ENCODE data around the gene STON2. TPM values are rescaled to one million over a fixed set of nuclear protein-coding genes. Genes with fewer than 3 reads are reported as not detected.

The STON2 gene
- total and polyA plus RNA-seq, 2 of the 8 experiments (the other 6 are each of a cell fraction or from before 2014, with no cell fraction given) = 8.9 to 50.0 TPM

GRCh38 chr14:81341370-81341769 is 58.8 kb downstream of the STON2 start:
- H2BK15ac ChIP-seq (ENCODE audit: low read length) = no peak overlapping the region
- ChIA-PET CTCF (ENCODE audit: partially characterized antibody) (interaction anchor here (1.8 to 2.1 kb wide), 2 partner anchors 73 to 124 kb away, joined by 5 to 7 read pairs; no protein-coding TSS in a partner anchor), POLR2A (ENCODE audit: partially characterized antibody) (no interaction called here)
- WGBS, 2 experiments (ENCODE audit: extremely low coverage in 1 of 2, insufficient coverage in 1 of 2, insufficient read length in 1 of 2, insufficient replicate concordance in 2 of 2, low coverage in 1 of 2, low lambda C conversion rate in 2 of 2, missing lambda C conversion rate in 1 of 2) = 100% methylated on average over 2 of the region's 2 CpGs; no CpG with 5 or more reads in 1 of the 2 experiments
- DNase-seq (ENCODE audit: low read depth in 1 of 2, low spot score in 2 of 2) (no peak), FAIRE-seq (no peak)
- H3K23ac ChIP-seq (ENCODE audit: insufficient read length) = no peak overlapping the region
- no peak overlapping the region for H3K56ac ChIP-seq (replicated peaks; ENCODE audit: insufficient read length, low read depth, low read length)
- no peak overlapping the region for H3K4me2 ChIP-seq (ENCODE audit: insufficient read depth in 1 of 2, low read depth in 2 of 2, low read length in 2 of 2)
- no peaks in the 10 kb centered on the region for H3K23me2 ChIP-seq (ENCODE audit: low read depth, low read length)
- no peaks in the 10 kb centered on the region for H3K9me3 ChIP-seq (ENCODE audit: insufficient read depth in 2 of 2, low read depth in 1 of 2, low read length in 1 of 2)
- H4K5ac ChIP-seq (ENCODE audit: insufficient read length, low read depth, low read length) = no peak overlapping the region
- H2BK20ac ChIP-seq (ENCODE audit: low read length) = no peak overlapping the region
- H4K8ac ChIP-seq (ENCODE audit: extremely low read depth, insufficient read depth, low read length) = no peak overlapping the region
- no peaks in the 10 kb centered on the region for H3K27me3 ChIP-seq (replicated peaks in 1 of 4; ENCODE audit: control insufficient read depth in 3 of 4, extremely low read depth in 1 of 4, insufficient read depth in 3 of 4, low read length in 3 of 4)
- no peak overlapping the region for H2BK120ac ChIP-seq (replicated peaks; ENCODE audit: low read depth, low read length)
- H3K4ac ChIP-seq (replicated peaks; ENCODE audit: insufficient read length, low read depth, low read length) = no peak overlapping the region
- H4K91ac ChIP-seq (replicated peaks; ENCODE audit: insufficient read length, low read length) = no peak overlapping the region
- H3K79me1 ChIP-seq (ENCODE audit: low read depth, low read length) = peaks cover 2% of the 10 kb centered on the region; the same call in 1 of the 2 replicates
- no peak overlapping the region for H2AFZ ChIP-seq (ENCODE audit: low read length)
- no peak overlapping the region for H2AK5ac ChIP-seq (ENCODE audit: low read depth, low read length)
- TF ChIP-seq CHD1 (IDR thresholded peaks at IDR 0.05; ENCODE audit: low read depth, low read length) (no peak), RBBP5 (IDR thresholded peaks at IDR 0.05; ENCODE audit: borderline replicate concordance, low read depth, low read length) (no peak), JUND (IDR thresholded peaks at IDR 0.05; ENCODE audit: low read length) (no peak), MAX (IDR thresholded peaks at IDR 0.05) (no peak), ZNF274 (IDR thresholded peaks at IDR 0.05; ENCODE audit: borderline replicate concordance, extremely low read depth, low read length) (no peak), HDAC6 (IDR thresholded peaks at IDR 0.05; ENCODE audit: low read depth, low read length) (no peak), ATF3 (IDR thresholded peaks at IDR 0.05; ENCODE audit: insufficient read depth, low read depth, low read length) (no peak)
- no peak overlapping the region for H3K4me3 ChIP-seq (ENCODE audit: extremely low read depth in 1 of 4, insufficient read depth in 2 of 4, low read depth in 3 of 4, low read length in 4 of 4)
- no peak overlapping the region for H3K18ac ChIP-seq (ENCODE audit: extremely low read depth, low read length)
- no peak overlapping the region for H3K9ac ChIP-seq (replicated peaks in 1 of 4; ENCODE audit: extremely low read depth in 1 of 4, low read depth in 3 of 4, low read length in 3 of 4)
- H3K14ac ChIP-seq (ENCODE audit: insufficient read length) = no peak overlapping the region
- no peaks in the 10 kb centered on the region for H4K20me1 ChIP-seq (replicated peaks in 1 of 2; ENCODE audit: control insufficient read depth in 1 of 2, insufficient read depth in 2 of 2, low read length in 2 of 2)
- H3K79me2 ChIP-seq (ENCODE audit: control insufficient read depth in 1 of 2, insufficient read depth in 2 of 2, low read length in 2 of 2) = peaks cover 0 to 11% of the 10 kb centered on the region in 2 experiments; a peak in 2 of 4 replicates
- no peak overlapping the region for H2BK5ac ChIP-seq (ENCODE audit: low read depth, low read length)
- no peak overlapping the region for H3K27ac ChIP-seq (ENCODE audit: low read depth, low read length)
- no peak overlapping the region for H2BK12ac ChIP-seq (ENCODE audit: low read depth, low read length)
- H3K4me1 ChIP-seq (replicated peaks in 1 of 4; ENCODE audit: control insufficient read depth in 3 of 4, insufficient read depth in 4 of 4, low read length in 3 of 4) = no peaks in the 10 kb centered on the region; a peak in 1 of 7 replicates
- H3K36me3 ChIP-seq (ENCODE audit: control insufficient read depth in 2 of 4, insufficient read depth in 4 of 4, low read length in 3 of 4) = no peaks in the 10 kb centered on the region

Measured in H1 (cell line).